Loucy (cell line): Measurements from ENCODE around the gene LRRC4.

ENCODE experiments used
- H2AFZ ChIP-seq: fragments of 200-600 bp; sonication (generic); 2 replicates; pipeline ENCODE4 v1.6.0; 2016; ENCODE audit warnings: antibody characterized with exemption, mild to moderate bottlenecking, low read length, moderate library complexity
- H3F3A ChIP-seq: fragments of 200-600 bp; 2 replicates; pipeline ENCODE4 v1.6.0; 2016; ENCODE audit warnings: antibody characterized with exemption, low read depth, mild to moderate bottlenecking
- H3K27me3 ChIP-seq: fragments of 200-600 bp; sonication (generic); 2 replicates; pipeline ENCODE4 v1.6.1; 2014; ENCODE audit warnings: low read length, mild to moderate bottlenecking; ENCODE audit not compliant: insufficient read depth, poor library complexity, severe bottlenecking
- H3K36me3 ChIP-seq: fragments of 200-600 bp; sonication (generic); 2 replicates; pipeline ENCODE4 v1.6.1; 2016; ENCODE audit warnings: low read length; ENCODE audit not compliant: insufficient read depth
- H3K4me1 ChIP-seq: fragments of 200-600 bp; sonication (generic); 2 replicates; pipeline ENCODE4 v1.5.1; 2014; ENCODE audit warnings: low read length, mild to moderate bottlenecking; ENCODE audit not compliant: insufficient read depth, poor library complexity, severe bottlenecking
- H3K4me2 ChIP-seq: fragments of 200-600 bp; sonication (generic); 2 replicates; pipeline ENCODE4 v1.6.0; 2014; ENCODE audit warnings: antibody characterized with exemption, low read length, low read depth, mild to moderate bottlenecking; ENCODE audit not compliant: poor library complexity, severe bottlenecking
- H3K4me3 ChIP-seq: fragments of 200-600 bp; sonication (generic); 2 replicates; pipeline ENCODE4 v1.5.1; 2014; ENCODE audit warnings: low read length, mild to moderate bottlenecking, mixed read lengths; ENCODE audit not compliant: poor library complexity, severe bottlenecking
- H3K79me2 ChIP-seq: fragments of 200-600 bp; sonication (generic); 2 replicates; pipeline ENCODE4 v1.6.1; 2014; ENCODE audit warnings: low read length; ENCODE audit not compliant: insufficient read depth
- H3K9ac ChIP-seq: fragments of 200-600 bp; sonication (generic); 2 replicates; pipeline ENCODE4 v1.6.0; 2014; ENCODE audit warnings: mild to moderate bottlenecking, low read depth, low read length, moderate library complexity; ENCODE audit not compliant: poor library complexity, severe bottlenecking
- H3K9me2 ChIP-seq: fragments of 200-600 bp; sonication (generic); replicated peaks from 2 replicates; pipeline ENCODE4 v1.6.1; 2016; ENCODE audit warnings: low read depth, low read length, mixed read lengths
- H3K9me3 ChIP-seq: fragments of 200-600 bp; sonication (generic); 2 replicates; pipeline ENCODE4 v1.6.1; 2014; ENCODE audit warnings: mild to moderate bottlenecking, antibody characterized with exemption, low read length, low read depth; ENCODE audit not compliant: insufficient read depth
- H4K20me1 ChIP-seq: fragments of 200-600 bp; sonication (generic); 2 replicates; pipeline ENCODE4 v1.6.0; 2014; ENCODE audit warnings: antibody characterized with exemption, low read length, mild to moderate bottlenecking; ENCODE audit not compliant: insufficient read depth, poor library complexity, severe bottlenecking
- EZH2phosphoT487 ChIP-seq: fragments of 200-600 bp; IDR thresholded peaks from 2 replicates; pipeline ENCODE4 v1.6.1; 2018; ENCODE audit warnings: antibody characterized with exemption, mild to moderate bottlenecking, moderate library complexity, borderline replicate concordance
- TF ChIP-seq, protein P1 (sequence below): fragments of 200-600 bp; sonication (generic); conservative IDR thresholded peaks from 2 replicates; pipeline ENCODE4 v1.5.1; 2014; ENCODE audit warnings: mild to moderate bottlenecking, antibody characterized with exemption, low read length

Gene LRRC4

DNA sequence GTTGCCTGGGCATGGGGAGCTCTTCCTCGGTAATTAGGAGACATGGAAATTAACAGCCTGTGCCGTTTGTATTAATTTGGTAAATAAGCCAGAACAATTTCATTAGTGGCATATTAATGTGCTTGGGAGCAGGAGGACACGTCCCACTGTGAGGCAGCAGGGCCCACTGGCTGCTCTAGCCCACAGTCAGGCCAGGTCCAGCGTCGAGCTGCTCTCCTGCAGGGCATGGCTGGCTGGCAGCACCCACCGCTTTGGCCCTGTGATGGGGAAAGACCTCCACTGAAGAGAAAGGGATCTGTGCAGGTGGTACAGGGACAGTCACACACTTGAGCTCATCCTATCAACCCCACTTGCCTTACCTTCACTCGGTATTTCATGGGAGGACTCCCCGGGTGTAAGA is 37.5 kb upstream of the LRRC4 start:
- Histone ChIP-seq H3K4me2 (no peak overlapping the region), H3K9me3 (no peaks in the 10 kb centered on the region), H3F3A (no peaks in the 10 kb centered on the region), H4K20me1 (no peaks in the 10 kb centered on the region), H3K9ac (no peak overlapping the region), H3K4me3 (no peak overlapping the region), H3K9me2 (no peaks in the 10 kb centered on the region), H3K36me3 (0 out of 2 replicates have a peak, but pooled peaks cover 11% of the 10 kb centered on the region), H3K79me2 (no peaks in the 10 kb centered on the region), H2AFZ (no peak overlapping the region), H3K27me3 (no peaks in the 10 kb centered on the region), H3K4me1 (peaks cover 16% of the 10 kb centered on the region)
- TF ChIP-seq EZH2phosphoT487, result no peak
- TF ChIP-seq, protein P1, sequence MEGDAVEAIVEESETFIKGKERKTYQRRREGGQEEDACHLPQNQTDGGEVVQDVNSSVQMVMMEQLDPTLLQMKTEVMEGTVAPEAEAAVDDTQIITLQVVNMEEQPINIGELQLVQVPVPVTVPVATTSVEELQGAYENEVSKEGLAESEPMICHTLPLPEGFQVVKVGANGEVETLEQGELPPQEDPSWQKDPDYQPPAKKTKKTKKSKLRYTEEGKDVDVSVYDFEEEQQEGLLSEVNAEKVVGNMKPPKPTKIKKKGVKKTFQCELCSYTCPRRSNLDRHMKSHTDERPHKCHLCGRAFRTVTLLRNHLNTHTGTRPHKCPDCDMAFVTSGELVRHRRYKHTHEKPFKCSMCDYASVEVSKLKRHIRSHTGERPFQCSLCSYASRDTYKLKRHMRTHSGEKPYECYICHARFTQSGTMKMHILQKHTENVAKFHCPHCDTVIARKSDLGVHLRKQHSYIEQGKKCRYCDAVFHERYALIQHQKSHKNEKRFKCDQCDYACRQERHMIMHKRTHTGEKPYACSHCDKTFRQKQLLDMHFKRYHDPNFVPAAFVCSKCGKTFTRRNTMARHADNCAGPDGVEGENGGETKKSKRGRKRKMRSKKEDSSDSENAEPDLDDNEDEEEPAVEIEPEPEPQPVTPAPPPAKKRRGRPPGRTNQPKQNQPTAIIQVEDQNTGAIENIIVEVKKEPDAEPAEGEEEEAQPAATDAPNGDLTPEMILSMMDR, result no peak

DNA sequence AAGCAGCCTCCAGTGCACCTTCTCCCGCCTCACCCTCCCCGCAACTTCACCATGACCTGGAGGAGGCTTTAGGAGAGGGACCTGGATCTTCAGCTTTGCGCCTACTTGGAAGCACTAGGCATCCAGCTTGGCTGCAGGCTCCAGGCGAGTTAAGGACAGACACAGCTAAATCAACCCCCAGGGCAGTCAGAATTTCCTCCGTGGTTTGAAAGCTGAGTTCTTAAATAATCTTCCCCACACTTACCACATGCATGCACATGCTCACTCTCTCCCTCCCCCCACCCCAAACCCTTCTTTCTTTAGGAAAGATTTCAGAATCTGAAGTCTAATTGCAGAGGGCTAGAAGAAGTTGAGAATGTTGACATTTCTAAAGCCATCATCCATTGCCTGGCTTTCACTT is 36.7 kb upstream of the LRRC4 start:
- TF ChIP-seq EZH2phosphoT487, result no peak
- TF ChIP-seq, protein P1, result no peak
- Histone ChIP-seq H3F3A (no peaks in the 10 kb centered on the region), H3K4me3 (no peak overlapping the region), H2AFZ (no peak overlapping the region), H3K27me3 (no peaks in the 10 kb centered on the region), H3K9me3 (no peaks in the 10 kb centered on the region), H3K4me2 (peak overlapping the region; percentile 18), H4K20me1 (no peaks in the 10 kb centered on the region), H3K79me2 (no peaks in the 10 kb centered on the region), H3K4me1 (peaks cover 16% of the 10 kb centered on the region), H3K36me3 (0 out of 2 replicates have a peak, but pooled peaks cover 11% of the 10 kb centered on the region), H3K9me2 (no peaks in the 10 kb centered on the region), H3K9ac (no peak overlapping the region)

DNA sequence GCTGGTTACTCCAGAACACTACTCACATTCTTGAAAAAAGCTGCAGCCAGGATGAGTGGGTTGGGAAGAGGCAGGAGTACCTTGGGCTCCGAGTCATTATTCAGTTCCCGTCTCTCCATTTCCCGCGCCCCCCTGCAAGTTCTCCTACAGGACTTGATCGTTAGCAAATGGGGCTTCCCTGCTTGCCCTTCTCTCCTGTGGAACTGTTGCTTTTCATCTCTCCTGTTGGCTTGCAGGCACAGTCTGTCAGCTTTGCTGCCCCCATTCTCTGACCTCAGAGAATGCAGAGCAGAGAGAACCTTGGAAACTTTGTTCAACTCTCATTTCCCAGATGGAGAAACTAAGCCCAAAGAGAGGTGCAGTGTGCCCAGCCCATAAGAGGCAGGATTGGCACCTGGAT is 35.6 kb upstream of the LRRC4 start:
- Histone ChIP-seq H3K4me1 (peaks cover 16% of the 10 kb centered on the region), H3K27me3 (no peaks in the 10 kb centered on the region), H3K9me2 (no peaks in the 10 kb centered on the region), H3K36me3 (0 out of 2 replicates have a peak, but pooled peaks cover 8% of the 10 kb centered on the region), H2AFZ (no peak overlapping the region), H4K20me1 (no peaks in the 10 kb centered on the region), H3F3A (no peaks in the 10 kb centered on the region), H3K4me2 (no peak overlapping the region), H3K9ac (no peak overlapping the region), H3K4me3 (no peak overlapping the region), H3K79me2 (no peaks in the 10 kb centered on the region), H3K9me3 (no peaks in the 10 kb centered on the region)
- TF ChIP-seq, protein P1, result peak; percentile 32; the same call in 1 of the 2 replicates
- TF ChIP-seq EZH2phosphoT487, result no peak
